DMS53 treated with DMSO at 0.1 percent for 48 hours (cell line): ENCODE measurements around the gene EP400.

Experiments
- DNase-seq: peaks from one replicate; lab custom pipeline; 2025; ENCODE audit not compliant: unreplicated experiment; lab: John Stamatoyannopoulos, UW

Gene EP400

GRCh38 chr12:132015686-132016430, 66.1 kb downstream of the EP400 start:
- DNase-seq = no peak

- DNase-seq = no peak
These were observed 68.6 kb downstream of the EP400 start for GRCh38 chr12:132018193-132018916.

GRCh38 chr12:132019891-132020290, 70.1 kb downstream of the EP400 start:
- no peak for DNase-seq

- no peak for DNase-seq
These were observed 70.5 kb downstream of the EP400 start for GRCh38 chr12:132020292-132020691.

GRCh38 chr12:132021031-132021871, 71.5 kb downstream of the EP400 start:
- DNase-seq = no peak

- no peak for DNase-seq
These were observed 72.2 kb downstream of the EP400 start for GRCh38 chr12:132021965-132022364.

- no peak for DNase-seq
These were observed 73.9 kb downstream of the EP400 start for GRCh38 chr12:132023658-132024057.

GRCh38 chr12:132024758-132025157, 75.0 kb downstream of the EP400 start:
- no peak for DNase-seq

GRCh38 chr12:132025526-132025925, 75.8 kb downstream of the EP400 start:
- no peak for DNase-seq

- no peak for DNase-seq
These were observed 76.5 kb downstream of the EP400 start for GRCh38 chr12:132026061-132026795.

- no peak for DNase-seq
These were observed 77.2 kb downstream of the EP400 start for GRCh38 chr12:132026796-132027500.

- no peak for DNase-seq
These were observed 77.9 kb downstream of the EP400 start for GRCh38 chr12:132027636-132028035.

- DNase-seq = no peak
These were observed 78.4 kb downstream of the EP400 start for GRCh38 chr12:132028111-132028510.

GRCh38 chr12:132029503-132030300, 80.0 kb downstream of the EP400 start:
- no peak for DNase-seq

- no peak for DNase-seq
These were observed 80.8 kb downstream of the EP400 start for GRCh38 chr12:132030367-132031038.

- no peak for DNase-seq
These were observed 83.9 kb downstream of the EP400 start for GRCh38 chr12:132033627-132034026.

GRCh38 chr12:132036063-132036683, 86.4 kb downstream of the EP400 start:
- DNase-seq = no peak

GRCh38 chr12:132040906-132041606, 91.3 kb downstream of the EP400 start:
- no peak for DNase-seq
